Measurements from ENCODE around the gene SLC7A9.

The SLC7A9 gene

DNA sequence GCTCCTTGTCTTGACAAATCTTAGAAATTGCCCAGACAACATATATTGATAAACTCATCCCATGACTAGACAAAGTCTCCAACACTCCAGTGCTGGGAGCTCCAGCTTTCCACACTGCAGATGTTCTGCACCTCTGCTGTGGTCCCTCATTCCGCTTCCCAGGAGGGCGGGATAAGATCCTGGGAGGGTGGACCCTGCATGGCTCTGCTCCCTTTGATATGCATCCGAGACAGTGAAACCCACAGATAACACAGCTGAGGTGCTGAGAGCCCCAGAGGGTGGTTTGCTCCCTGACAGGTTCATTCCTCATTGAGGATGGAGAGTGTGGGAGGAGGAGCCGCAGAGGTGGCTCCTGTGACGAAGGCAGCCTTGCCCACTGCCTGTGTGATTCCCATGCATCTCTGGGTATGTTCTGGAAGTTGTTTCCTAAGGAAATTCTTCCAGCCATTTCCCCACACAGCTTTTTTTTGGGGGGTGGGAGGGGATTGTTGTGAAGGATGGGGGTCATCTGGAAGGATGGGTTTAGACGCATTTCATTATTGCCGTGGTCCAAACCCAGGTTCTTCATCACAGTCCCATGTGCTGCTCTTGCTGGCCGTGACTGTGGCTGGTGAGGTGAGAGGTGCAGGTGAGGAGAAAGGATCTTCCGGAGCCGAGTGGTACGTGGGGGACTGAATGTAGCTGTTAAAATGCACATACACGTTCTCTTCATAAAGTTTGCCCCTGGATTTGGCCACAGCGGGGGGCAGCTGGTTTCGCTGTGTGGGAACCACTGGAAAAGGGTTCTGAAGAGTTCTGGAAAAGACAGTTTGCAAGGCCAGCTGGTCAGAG is 46.4 kb downstream of the SLC7A9 start:
- no peaks in the 10 kb centered on the region for H3K79me2 ChIP-seq (ENCODE audit: low read length)
- TF ChIP-seq, protein P1, sequence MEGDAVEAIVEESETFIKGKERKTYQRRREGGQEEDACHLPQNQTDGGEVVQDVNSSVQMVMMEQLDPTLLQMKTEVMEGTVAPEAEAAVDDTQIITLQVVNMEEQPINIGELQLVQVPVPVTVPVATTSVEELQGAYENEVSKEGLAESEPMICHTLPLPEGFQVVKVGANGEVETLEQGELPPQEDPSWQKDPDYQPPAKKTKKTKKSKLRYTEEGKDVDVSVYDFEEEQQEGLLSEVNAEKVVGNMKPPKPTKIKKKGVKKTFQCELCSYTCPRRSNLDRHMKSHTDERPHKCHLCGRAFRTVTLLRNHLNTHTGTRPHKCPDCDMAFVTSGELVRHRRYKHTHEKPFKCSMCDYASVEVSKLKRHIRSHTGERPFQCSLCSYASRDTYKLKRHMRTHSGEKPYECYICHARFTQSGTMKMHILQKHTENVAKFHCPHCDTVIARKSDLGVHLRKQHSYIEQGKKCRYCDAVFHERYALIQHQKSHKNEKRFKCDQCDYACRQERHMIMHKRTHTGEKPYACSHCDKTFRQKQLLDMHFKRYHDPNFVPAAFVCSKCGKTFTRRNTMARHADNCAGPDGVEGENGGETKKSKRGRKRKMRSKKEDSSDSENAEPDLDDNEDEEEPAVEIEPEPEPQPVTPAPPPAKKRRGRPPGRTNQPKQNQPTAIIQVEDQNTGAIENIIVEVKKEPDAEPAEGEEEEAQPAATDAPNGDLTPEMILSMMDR (IDR thresholded peaks at IDR 0.05; ENCODE audit: low read depth, low read length): no peak
- TF ChIP-seq EZH2phosphoT487 (IDR thresholded peaks at IDR 0.05; ENCODE audit: low read depth): no peak
- no peak overlapping the region for H2AFZ ChIP-seq (ENCODE audit: low read depth, low read length)
- peaks cover 3% of the 10 kb centered on the region; the same call in 1 of the 2 replicates for H3K27me3 ChIP-seq (ENCODE audit: low read depth, low read length)
- no peak overlapping the region for H3K4me3 ChIP-seq (ENCODE audit: low read length)
- H3K4me2 ChIP-seq (ENCODE audit: low read length): no peak overlapping the region
- H4K20me1 ChIP-seq (ENCODE audit: insufficient read depth, low read length): no peaks in the 10 kb centered on the region
- no peaks in the 10 kb centered on the region for H3K36me3 ChIP-seq (replicated peaks; ENCODE audit: low read depth, low read length)
- no peaks in the 10 kb centered on the region for H3K4me1 ChIP-seq (ENCODE audit: low read length)
- no peak overlapping the region for H3K27ac ChIP-seq (ENCODE audit: low read length)
- no peak overlapping the region for H3K9ac ChIP-seq (ENCODE audit: low read length)
- H3K9me3 ChIP-seq (ENCODE audit: insufficient read depth, low read length): no peaks in the 10 kb centered on the region

- Histone ChIP-seq H3K27me3 (ENCODE audit: low read depth, low read length) (peaks cover 14% of the 10 kb centered on the region; the same call in 1 of the 2 replicates), H3K27ac (ENCODE audit: low read length) (no peak overlapping the region), H3K4me2 (ENCODE audit: low read length) (no peak overlapping the region), H3K9ac (ENCODE audit: low read length) (no peak overlapping the region), H3K4me1 (ENCODE audit: low read length) (no peaks in the 10 kb centered on the region), H3K79me2 (ENCODE audit: low read length) (no peaks in the 10 kb centered on the region), H3K4me3 (ENCODE audit: low read length) (no peak overlapping the region), H4K20me1 (ENCODE audit: insufficient read depth, low read length) (no peaks in the 10 kb centered on the region), H2AFZ (ENCODE audit: low read depth, low read length) (no peak overlapping the region), H3K36me3 (replicated peaks; ENCODE audit: low read depth, low read length) (no peaks in the 10 kb centered on the region), H3K9me3 (ENCODE audit: insufficient read depth, low read length) (no peaks in the 10 kb centered on the region)
- TF ChIP-seq, protein P1 (IDR thresholded peaks at IDR 0.05; ENCODE audit: low read depth, low read length): no peak
- TF ChIP-seq EZH2phosphoT487 (IDR thresholded peaks at IDR 0.05; ENCODE audit: low read depth): no peak
These were observed 49.9 kb downstream of the SLC7A9 start for GRCh38 chr19:32819419-32820400.

- Histone ChIP-seq H3K9me3 (ENCODE audit: insufficient read depth, low read length) (no peaks in the 10 kb centered on the region), H3K36me3 (replicated peaks; ENCODE audit: low read depth, low read length) (no peaks in the 10 kb centered on the region), H3K27me3 (ENCODE audit: low read depth, low read length) (peaks cover 14% of the 10 kb centered on the region; the same call in 1 of the 2 replicates), H4K20me1 (ENCODE audit: insufficient read depth, low read length) (no peaks in the 10 kb centered on the region), H3K79me2 (ENCODE audit: low read length) (no peaks in the 10 kb centered on the region), H3K9ac (ENCODE audit: low read length) (no peak overlapping the region), H3K4me2 (ENCODE audit: low read length) (no peak overlapping the region), H3K27ac (ENCODE audit: low read length) (no peak overlapping the region), H3K4me1 (ENCODE audit: low read length) (no peaks in the 10 kb centered on the region), H2AFZ (ENCODE audit: low read depth, low read length) (no peak overlapping the region), H3K4me3 (ENCODE audit: low read length) (no peak overlapping the region)
- TF ChIP-seq, protein P1 (IDR thresholded peaks at IDR 0.05; ENCODE audit: low read depth, low read length): no peak
- no peak for TF ChIP-seq EZH2phosphoT487 (IDR thresholded peaks at IDR 0.05; ENCODE audit: low read depth)
These were observed 51.0 kb downstream of the SLC7A9 start for GRCh38 chr19:32818536-32818935.

All from OCI-LY3 (cell line).